ENCODE measurements around the gene LCTL.

The LCTL gene

DNA sequence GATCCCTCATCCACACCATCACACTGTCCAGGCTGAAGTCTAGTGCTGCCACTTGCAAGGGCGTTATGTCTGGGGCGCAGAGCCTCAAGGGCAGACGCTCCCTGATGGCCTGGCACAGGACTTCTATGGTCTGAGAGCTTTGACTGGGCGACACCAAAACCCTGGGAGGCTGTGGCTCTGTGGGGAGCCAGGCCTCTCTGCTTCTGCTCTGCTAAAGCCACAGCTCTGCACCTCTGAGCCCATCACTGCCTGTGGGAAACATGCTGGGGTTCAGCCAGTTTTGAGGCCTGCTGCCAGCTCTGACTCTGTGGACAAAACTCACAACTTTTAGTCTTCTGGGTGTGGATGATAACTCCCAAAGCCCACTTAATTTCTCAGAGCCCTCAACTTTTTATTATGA is 6.3 kb upstream of the LCTL start:
- no peak for DNase-seq (ENCODE audit: insufficient read length)
- FAIRE-seq, result no peak
- TF ChIP-seq POLR2A (IDR thresholded peaks at IDR 0.05; ENCODE audit: low read depth, low read length) (no peak), TAF1 (IDR thresholded peaks at IDR 0.05; ENCODE audit: borderline replicate concordance, low read depth, low read length) (no peak), POLR2AphosphoS5 (IDR thresholded peaks at IDR 0.05; ENCODE audit: low read depth, low read length) (no peak)

GRCh38 chr15:66570842-66571478 is 5.2 kb upstream of the LCTL start:
- FAIRE-seq (no peak), DNase-seq (ENCODE audit: insufficient read length) (no peak)
- TF ChIP-seq TAF1 (IDR thresholded peaks at IDR 0.05; ENCODE audit: borderline replicate concordance, low read depth, low read length), result no peak
- TF ChIP-seq POLR2A (IDR thresholded peaks at IDR 0.05; ENCODE audit: low read depth, low read length), result no peak
- TF ChIP-seq POLR2AphosphoS5 (IDR thresholded peaks at IDR 0.05; ENCODE audit: low read depth, low read length), result no peak

DNA sequence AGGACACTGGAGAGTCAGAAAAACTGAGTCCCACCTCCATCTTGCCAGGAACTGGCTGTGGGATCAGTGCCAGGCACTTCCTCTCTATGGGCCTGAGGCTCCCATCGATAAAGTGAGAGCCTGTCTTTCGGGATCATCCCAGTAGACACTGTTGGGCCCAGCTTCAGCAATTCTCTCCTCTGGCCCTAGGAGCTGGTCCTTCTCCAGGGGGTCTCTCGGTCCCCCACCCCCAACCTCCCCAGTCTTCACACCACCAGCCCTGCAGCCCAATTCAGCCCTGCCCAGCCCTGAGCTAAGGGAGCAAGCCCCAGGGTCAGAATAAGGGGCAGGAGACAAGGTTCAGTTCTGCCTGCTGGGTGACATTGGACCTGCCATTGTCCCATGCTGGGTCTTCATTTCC is 4.5 kb upstream of the LCTL start:
- DNase-seq (ENCODE audit: insufficient read length) (no peak), FAIRE-seq (no peak)
- no peak for TF ChIP-seq TAF1 (IDR thresholded peaks at IDR 0.05; ENCODE audit: borderline replicate concordance, low read depth, low read length)
- no peak for TF ChIP-seq POLR2A (IDR thresholded peaks at IDR 0.05; ENCODE audit: low read depth, low read length)

- no peak for DNase-seq (ENCODE audit: insufficient read length)
- no peak for FAIRE-seq
- TF ChIP-seq TAF1 (IDR thresholded peaks at IDR 0.05; ENCODE audit: borderline replicate concordance, low read depth, low read length) (no peak), POLR2A (IDR thresholded peaks at IDR 0.05; ENCODE audit: low read depth, low read length) (no peak), POLR2AphosphoS5 (IDR thresholded peaks at IDR 0.05; ENCODE audit: low read depth, low read length) (no peak)
Observed at GRCh38 chr15:66569461-66570137, 3.8 kb upstream of the LCTL start.

GRCh38 chr15:66567897-66568296 is 2.1 kb upstream of the LCTL start:
- DNase-seq (ENCODE audit: insufficient read length) (no peak), FAIRE-seq (no peak)
- TF ChIP-seq POLR2A (IDR thresholded peaks at IDR 0.05; ENCODE audit: low read depth, low read length) (no peak), TAF1 (IDR thresholded peaks at IDR 0.05; ENCODE audit: borderline replicate concordance, low read depth, low read length) (no peak), POLR2AphosphoS5 (IDR thresholded peaks at IDR 0.05; ENCODE audit: low read depth, low read length) (no peak)

- TF ChIP-seq TAF1 (IDR thresholded peaks at IDR 0.05; ENCODE audit: borderline replicate concordance, low read depth, low read length) (no peak), POLR2A (IDR thresholded peaks at IDR 0.05; ENCODE audit: low read depth, low read length) (no peak), POLR2AphosphoS5 (IDR thresholded peaks at IDR 0.05; ENCODE audit: low read depth, low read length) (no peak)
- FAIRE-seq, result peak; percentile 90
- DNase-seq (ENCODE audit: insufficient read length), result peak; percentile 62
Observed at GRCh38 chr15:66566963-66567531, 1.2 kb upstream of the LCTL start.

DNA sequence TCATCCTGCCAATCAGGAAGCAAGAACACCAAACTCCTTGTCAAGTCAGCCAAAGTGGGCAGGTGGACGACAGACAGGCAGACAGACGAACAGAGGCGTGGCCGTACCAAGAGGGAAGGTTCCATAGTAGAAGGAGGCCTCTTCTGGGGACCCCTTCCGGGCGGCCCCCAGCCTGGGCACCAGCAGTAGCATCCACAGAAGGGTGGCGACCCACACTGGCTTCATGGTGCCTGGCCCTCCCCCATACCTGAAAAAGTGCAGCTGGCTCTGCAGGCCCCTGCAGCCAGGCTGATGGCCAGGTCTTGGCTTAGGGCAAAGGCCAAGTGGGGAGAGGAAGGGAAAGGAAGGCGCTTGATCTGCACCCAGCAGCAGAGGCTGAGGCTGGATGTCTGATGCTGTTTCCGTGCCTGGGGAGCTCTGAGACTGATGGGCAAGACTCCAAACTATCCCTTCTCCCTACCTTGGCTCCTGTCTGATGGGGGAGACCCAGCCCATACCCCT is 607 bp downstream of the LCTL start:
- FAIRE-seq (no peak), DNase-seq (ENCODE audit: insufficient read length) (no peak)
- TF ChIP-seq POLR2AphosphoS5 (IDR thresholded peaks at IDR 0.05; ENCODE audit: low read depth, low read length) (no peak), TAF1 (IDR thresholded peaks at IDR 0.05; ENCODE audit: borderline replicate concordance, low read depth, low read length) (no peak), POLR2A (IDR thresholded peaks at IDR 0.05; ENCODE audit: low read depth, low read length) (no peak)

- FAIRE-seq (no peak), DNase-seq (ENCODE audit: insufficient read length) (no peak)
- TF ChIP-seq TAF1 (IDR thresholded peaks at IDR 0.05; ENCODE audit: borderline replicate concordance, low read depth, low read length), result no peak
Observed at GRCh38 chr15:66564136-66565041, 1.4 kb downstream of the LCTL start.

DNA sequence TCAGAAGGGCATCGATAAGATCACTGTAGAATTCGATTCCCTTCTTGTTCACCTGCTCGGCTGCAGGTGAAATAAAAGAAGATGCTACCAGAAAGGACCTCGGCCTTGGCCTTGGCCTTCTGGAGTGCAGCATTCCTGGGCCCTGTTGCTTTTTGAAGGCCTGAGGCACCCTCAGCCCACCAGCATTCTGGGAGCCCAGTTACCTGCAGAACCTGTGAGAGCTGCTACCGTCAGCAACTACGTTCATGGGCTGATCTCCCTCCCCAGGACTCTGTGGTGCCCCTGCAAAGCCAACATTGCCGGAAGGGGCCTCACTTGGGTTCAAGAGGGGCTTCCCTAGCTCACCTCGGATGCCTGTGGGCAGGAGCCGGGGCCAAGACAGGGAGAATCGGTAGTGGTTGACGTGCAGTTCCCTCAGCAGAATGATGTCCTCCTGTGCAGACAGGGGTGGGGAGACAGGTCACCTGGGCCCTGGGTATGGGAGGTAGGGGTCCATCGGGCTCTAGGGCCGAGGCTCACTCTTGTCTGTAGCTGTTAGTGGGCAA is 2.2 kb downstream of the LCTL start:
- FAIRE-seq (no peak), DNase-seq (ENCODE audit: insufficient read length) (no peak)
- TF ChIP-seq POLR2A (IDR thresholded peaks at IDR 0.05; ENCODE audit: low read depth, low read length) (no peak), POLR2AphosphoS5 (IDR thresholded peaks at IDR 0.05; ENCODE audit: low read depth, low read length) (no peak), TAF1 (IDR thresholded peaks at IDR 0.05; ENCODE audit: borderline replicate concordance, low read depth, low read length) (no peak)

GRCh38 chr15:66563126-66563525 is 2.7 kb downstream of the LCTL start:
- no peak for DNase-seq (ENCODE audit: insufficient read length)
- TF ChIP-seq POLR2A (IDR thresholded peaks at IDR 0.05; ENCODE audit: low read depth, low read length), result no peak
- no peak for TF ChIP-seq TAF1 (IDR thresholded peaks at IDR 0.05; ENCODE audit: borderline replicate concordance, low read depth, low read length)
- no peak for TF ChIP-seq POLR2AphosphoS5 (IDR thresholded peaks at IDR 0.05; ENCODE audit: low read depth, low read length)
- no peak for FAIRE-seq
